Measurements from ENCODE around the gene DRC1. TPM values are rescaled to one million over a fixed set of nuclear protein-coding genes. Genes with fewer than 3 reads are reported as not detected.
"Not testable (repeated sequence)": the region's sequence is repeated elsewhere in the genome, so short reads cannot be mapped to it uniquely, and the experiment has no call there.

DRC1 gene
- total and polyA plus RNA-seq, 4 donors: 4.6 to 11.3 (median 6.0) TPM

GRCh38 chr2:26364669-26365068 lies 37.1 kb upstream of the DRC1 start:
- Histone ChIP-seq H3K27me3 (ENCODE audit: control insufficient read depth, insufficient read depth, low read length) (no peaks in the 10 kb centered on the region), H3K4me3 (ENCODE audit: low read depth, low read length) (no peak overlapping the region), H3K9me3 (ENCODE audit: control insufficient read depth, insufficient read depth, low read length) (no peaks in the 10 kb centered on the region), H3K36me3 (ENCODE audit: control insufficient read depth, insufficient read depth, low read length) (no peaks in the 10 kb centered on the region), H3K4me1 (ENCODE audit: control insufficient read depth, insufficient read depth, low read length) (no peaks in the 10 kb centered on the region), H3K27ac (ENCODE audit: low read depth, low read length) (no peak overlapping the region)
- no CpG with 5 or more reads among the region's 4 CpGs for WGBS (ENCODE audit: insufficient coverage)
- DNase-seq (ENCODE audit: low read depth in 4 of 6, low spot score in 6 of 6): no peak

GRCh38 chr2:26366957-26367356 lies 34.8 kb upstream of the DRC1 start:
- no CpG with 5 or more reads among the region's 5 CpGs for WGBS (ENCODE audit: insufficient coverage)
- Histone ChIP-seq H3K9me3 (ENCODE audit: control insufficient read depth, insufficient read depth, low read length) (no peaks in the 10 kb centered on the region), H3K27me3 (ENCODE audit: control insufficient read depth, insufficient read depth, low read length) (no peaks in the 10 kb centered on the region), H3K4me3 (ENCODE audit: low read depth, low read length) (no peak overlapping the region), H3K4me1 (ENCODE audit: control insufficient read depth, insufficient read depth, low read length) (no peaks in the 10 kb centered on the region), H3K27ac (ENCODE audit: low read depth, low read length) (no peak overlapping the region), H3K36me3 (ENCODE audit: control insufficient read depth, insufficient read depth, low read length) (peaks cover 4% of the 10 kb centered on the region)
- DNase-seq (ENCODE audit: low read depth in 4 of 6, low spot score in 6 of 6): no peak

GRCh38 chr2:26369664-26370063 lies 32.1 kb upstream of the DRC1 start:
- not testable (repeated sequence) for H3K27me3 ChIP-seq (ENCODE audit: control insufficient read depth, insufficient read depth, low read length); H3K36me3 ChIP-seq (ENCODE audit: control insufficient read depth, insufficient read depth, low read length)
- no CpG with 5 or more reads among the region's 2 CpGs for WGBS (ENCODE audit: insufficient coverage)

GRCh38 chr2:26370909-26371308 lies 30.8 kb upstream of the DRC1 start:
- DNase-seq (ENCODE audit: low read depth in 4 of 6, low spot score in 6 of 6); H3K36me3 ChIP-seq (ENCODE audit: control insufficient read depth, insufficient read depth, low read length): not testable (repeated sequence)

More at GRCh38 chr2:26369664-26370063, 32.1 kb upstream of the DRC1 start:
- not testable (repeated sequence) for H3K4me1 ChIP-seq (ENCODE audit: control insufficient read depth, insufficient read depth, low read length); H3K9me3 ChIP-seq (ENCODE audit: control insufficient read depth, insufficient read depth, low read length); DNase-seq (ENCODE audit: low read depth in 4 of 6, low spot score in 6 of 6); H3K4me3 ChIP-seq (ENCODE audit: low read depth, low read length); H3K27ac ChIP-seq (ENCODE audit: low read depth, low read length)

GRCh38 chr2:26376799-26377198 lies 24.9 kb upstream of the DRC1 start:
- Histone ChIP-seq H3K27ac (ENCODE audit: low read depth, low read length) (no peak overlapping the region), H3K27me3 (ENCODE audit: control insufficient read depth, insufficient read depth, low read length) (no peaks in the 10 kb centered on the region), H3K4me1 (ENCODE audit: control insufficient read depth, insufficient read depth, low read length) (no peaks in the 10 kb centered on the region), H3K36me3 (ENCODE audit: control insufficient read depth, insufficient read depth, low read length) (peaks cover 8% of the 10 kb centered on the region), H3K4me3 (ENCODE audit: low read depth, low read length) (no peak overlapping the region), H3K9me3 (ENCODE audit: control insufficient read depth, insufficient read depth, low read length) (no peaks in the 10 kb centered on the region)
- DNase-seq (ENCODE audit: low read depth in 4 of 6, low spot score in 6 of 6): no peak
- WGBS (ENCODE audit: insufficient coverage): no CpG with 5 or more reads among the region's 1 CpG

More at GRCh38 chr2:26370909-26371308, 30.8 kb upstream of the DRC1 start:
- H3K4me3 ChIP-seq (ENCODE audit: low read depth, low read length); H3K27ac ChIP-seq (ENCODE audit: low read depth, low read length); H3K27me3 ChIP-seq (ENCODE audit: control insufficient read depth, insufficient read depth, low read length); H3K4me1 ChIP-seq (ENCODE audit: control insufficient read depth, insufficient read depth, low read length); H3K9me3 ChIP-seq (ENCODE audit: control insufficient read depth, insufficient read depth, low read length): not testable (repeated sequence)
- no CpG with 5 or more reads among the region's 31 CpGs for WGBS (ENCODE audit: insufficient coverage)

GRCh38 chr2:26380281-26380680 lies 21.4 kb upstream of the DRC1 start:
- Histone ChIP-seq H3K9me3 (ENCODE audit: control insufficient read depth, insufficient read depth, low read length) (no peaks in the 10 kb centered on the region), H3K36me3 (ENCODE audit: control insufficient read depth, insufficient read depth, low read length) (peaks cover 7% of the 10 kb centered on the region), H3K27ac (ENCODE audit: low read depth, low read length) (no peak overlapping the region), H3K4me1 (ENCODE audit: control insufficient read depth, insufficient read depth, low read length) (no peaks in the 10 kb centered on the region), H3K27me3 (ENCODE audit: control insufficient read depth, insufficient read depth, low read length) (no peaks in the 10 kb centered on the region), H3K4me3 (ENCODE audit: low read depth, low read length) (no peak overlapping the region)
- peak in 1 of 6 donors; percentile 5 for DNase-seq (ENCODE audit: low read depth in 4 of 6, low spot score in 6 of 6)
- no CpG with 5 or more reads among the region's 2 CpGs for WGBS (ENCODE audit: insufficient coverage)

GRCh38 chr2:26382564-26382963 lies 19.2 kb upstream of the DRC1 start:
- peaks cover 8% of the 10 kb centered on the region for H3K36me3 ChIP-seq (ENCODE audit: control insufficient read depth, insufficient read depth, low read length)
- DNase-seq (ENCODE audit: low read depth in 4 of 6, low spot score in 6 of 6): no peak
- H3K27ac ChIP-seq (ENCODE audit: low read depth, low read length): no peak overlapping the region
- WGBS (ENCODE audit: insufficient coverage): 94% methylated on average over 2 of the region's 3 CpGs
- H3K4me1 ChIP-seq (ENCODE audit: control insufficient read depth, insufficient read depth, low read length): no peaks in the 10 kb centered on the region
- H3K9me3 ChIP-seq (ENCODE audit: control insufficient read depth, insufficient read depth, low read length): no peaks in the 10 kb centered on the region
- H3K4me3 ChIP-seq (ENCODE audit: low read depth, low read length): no peak overlapping the region
- no peaks in the 10 kb centered on the region for H3K27me3 ChIP-seq (ENCODE audit: control insufficient read depth, insufficient read depth, low read length)

GRCh38 chr2:26384183-26384582 lies 17.5 kb upstream of the DRC1 start:
- 79% methylated on average over 4 of the region's 9 CpGs for WGBS (ENCODE audit: insufficient coverage)
- no peak overlapping the region for H3K27ac ChIP-seq (ENCODE audit: low read depth, low read length)
- H3K4me3 ChIP-seq (ENCODE audit: low read depth, low read length): no peak overlapping the region
- DNase-seq (ENCODE audit: low read depth in 4 of 6, low spot score in 6 of 6): no peak
- H3K4me1 ChIP-seq (ENCODE audit: control insufficient read depth, insufficient read depth, low read length): no peaks in the 10 kb centered on the region
- peaks cover 4% of the 10 kb centered on the region for H3K36me3 ChIP-seq (ENCODE audit: control insufficient read depth, insufficient read depth, low read length)
- H3K9me3 ChIP-seq (ENCODE audit: control insufficient read depth, insufficient read depth, low read length): no peaks in the 10 kb centered on the region
- no peaks in the 10 kb centered on the region for H3K27me3 ChIP-seq (ENCODE audit: control insufficient read depth, insufficient read depth, low read length)

- H3K4me3 ChIP-seq (ENCODE audit: low read depth, low read length): no peak overlapping the region
- no peak for DNase-seq (ENCODE audit: low read depth in 4 of 6, low spot score in 6 of 6)
- H3K36me3 ChIP-seq (ENCODE audit: control insufficient read depth, insufficient read depth, low read length): peaks cover 4% of the 10 kb centered on the region
- H3K9me3 ChIP-seq (ENCODE audit: control insufficient read depth, insufficient read depth, low read length): no peaks in the 10 kb centered on the region
- H3K27me3 ChIP-seq (ENCODE audit: control insufficient read depth, insufficient read depth, low read length): no peaks in the 10 kb centered on the region
- no peaks in the 10 kb centered on the region for H3K4me1 ChIP-seq (ENCODE audit: control insufficient read depth, insufficient read depth, low read length)
- no peak overlapping the region for H3K27ac ChIP-seq (ENCODE audit: low read depth, low read length)
These were observed 17.1 kb upstream of the DRC1 start for GRCh38 chr2:26384597-26384996.

- Histone ChIP-seq H3K27ac (ENCODE audit: low read depth, low read length) (no peak overlapping the region), H3K36me3 (ENCODE audit: control insufficient read depth, insufficient read depth, low read length) (peaks cover 4% of the 10 kb centered on the region), H3K27me3 (ENCODE audit: control insufficient read depth, insufficient read depth, low read length) (no peaks in the 10 kb centered on the region), H3K4me1 (ENCODE audit: control insufficient read depth, insufficient read depth, low read length) (no peaks in the 10 kb centered on the region), H3K9me3 (ENCODE audit: control insufficient read depth, insufficient read depth, low read length) (no peaks in the 10 kb centered on the region), H3K4me3 (ENCODE audit: low read depth, low read length) (no peak overlapping the region)
- WGBS (ENCODE audit: insufficient coverage): no CpG with 5 or more reads among the region's 4 CpGs
- DNase-seq (ENCODE audit: low read depth in 4 of 6, low spot score in 6 of 6): no peak
These were observed 14.5 kb upstream of the DRC1 start for GRCh38 chr2:26387189-26387588.

Measured in spinal cord (tissue), 10 donors.